Midbrain (tissue), 1 donor: ENCODE data around the gene CCND1.
A peak's percentile ranks its signal among the peaks of the same experiment; 100 is the strongest.

Experiments used
- DNase-seq: peaks from one replicate; lab custom pipeline; 2025; lab: John Stamatoyannopoulos, UW

The CCND1 gene

DNA sequence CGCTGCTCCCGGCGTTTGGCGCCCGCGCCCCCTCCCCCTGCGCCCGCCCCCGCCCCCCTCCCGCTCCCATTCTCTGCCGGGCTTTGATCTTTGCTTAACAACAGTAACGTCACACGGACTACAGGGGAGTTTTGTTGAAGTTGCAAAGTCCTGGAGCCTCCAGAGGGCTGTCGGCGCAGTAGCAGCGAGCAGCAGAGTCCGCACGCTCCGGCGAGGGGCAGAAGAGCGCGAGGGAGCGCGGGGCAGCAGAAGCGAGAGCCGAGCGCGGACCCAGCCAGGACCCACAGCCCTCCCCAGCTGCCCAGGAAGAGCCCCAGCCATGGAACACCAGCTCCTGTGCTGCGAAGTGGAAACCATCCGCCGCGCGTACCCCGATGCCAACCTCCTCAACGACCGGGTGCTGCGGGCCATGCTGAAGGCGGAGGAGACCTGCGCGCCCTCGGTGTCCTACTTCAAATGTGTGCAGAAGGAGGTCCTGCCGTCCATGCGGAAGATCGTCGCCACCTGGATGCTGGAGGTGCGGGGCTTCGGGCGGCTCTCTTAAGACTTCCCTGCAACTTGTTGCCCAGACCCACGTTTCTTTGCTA, at the start of gene CCND1:
TSS of gene CCND1 (plus strand) at position 162 of the 587 bp plus-strand sequence. CDS start at position 320, 158 bp downstream.
- DNase-seq = peak; percentile 18

- no peak for DNase-seq
Measured at GRCh38 chr11:69592986-69593650, 47.8 kb upstream of the CCND1 start.

- DNase-seq = no peak
Measured at GRCh38 chr11:69593851-69594250, 47.1 kb upstream of the CCND1 start.

- no peak for DNase-seq
Measured at GRCh38 chr11:69594481-69594880, 46.5 kb upstream of the CCND1 start.

DNA sequence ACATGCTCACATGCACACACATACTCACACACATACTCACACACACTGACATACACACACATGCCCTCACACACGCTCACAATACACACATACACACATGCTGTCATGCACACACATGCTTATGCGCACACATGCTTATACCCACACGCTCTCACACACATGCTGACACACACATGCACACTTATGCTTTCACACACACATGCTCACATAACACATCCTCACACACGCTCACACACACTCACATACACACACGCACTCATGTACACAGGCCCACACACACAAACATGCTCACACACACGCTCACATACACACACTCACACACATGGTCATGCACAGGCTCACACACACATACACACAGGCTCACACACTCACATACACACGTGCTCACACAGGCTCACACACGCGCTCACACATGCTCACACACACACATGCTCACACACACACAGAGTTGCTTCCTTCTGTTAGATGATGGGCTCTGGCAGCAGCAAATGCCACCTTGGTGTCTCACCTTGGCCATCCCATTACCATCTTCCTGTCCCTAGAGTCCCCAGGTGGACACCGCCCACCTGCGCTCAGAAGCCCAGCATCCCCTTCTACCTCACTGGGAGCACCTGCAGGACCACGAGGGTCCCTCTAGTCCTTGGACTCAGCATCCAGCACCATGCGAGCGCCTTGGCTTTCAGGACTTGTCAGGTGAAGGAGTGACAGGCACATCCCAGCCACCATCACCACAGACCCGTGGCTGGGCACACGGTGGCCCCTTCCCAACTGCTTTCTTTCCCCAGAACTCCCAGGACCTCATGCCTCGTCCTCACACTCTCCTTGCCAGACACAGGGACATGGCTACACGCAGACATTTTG, 44.9 kb upstream of the CCND1 start:
- no peak for DNase-seq

GRCh38 chr11:69598147-69598546, 42.8 kb upstream of the CCND1 start:
- DNase-seq = no peak

DNA sequence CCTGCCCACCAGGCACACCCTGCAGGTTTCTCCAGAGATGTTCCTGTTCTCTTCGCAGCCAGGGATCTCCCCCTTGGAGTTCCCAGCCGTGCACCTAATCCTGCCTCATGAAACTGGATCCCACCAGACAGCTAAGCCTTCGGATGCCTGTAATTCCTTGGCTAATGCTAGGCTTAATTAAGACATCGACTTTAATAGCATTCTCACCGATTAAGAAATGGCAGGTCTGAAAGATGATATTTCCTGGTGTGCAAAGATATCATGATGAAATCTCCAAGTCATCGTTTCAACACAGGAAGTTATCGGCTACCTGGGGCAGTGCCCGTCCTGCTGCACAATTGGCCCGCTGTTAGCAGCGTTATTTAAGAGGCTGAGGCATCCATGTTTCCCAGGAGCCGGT, 41.5 kb upstream of the CCND1 start:
- DNase-seq = no peak

- DNase-seq = no peak
Measured at GRCh38 chr11:69600001-69600400, 41.0 kb upstream of the CCND1 start.

GRCh38 chr11:69601011-69601975, 39.7 kb upstream of the CCND1 start:
- no peak for DNase-seq

- DNase-seq = no peak
Measured at GRCh38 chr11:69603111-69603836, 37.7 kb upstream of the CCND1 start.

- DNase-seq = no peak
Measured at GRCh38 chr11:69604055-69604454, 36.9 kb upstream of the CCND1 start.

DNA sequence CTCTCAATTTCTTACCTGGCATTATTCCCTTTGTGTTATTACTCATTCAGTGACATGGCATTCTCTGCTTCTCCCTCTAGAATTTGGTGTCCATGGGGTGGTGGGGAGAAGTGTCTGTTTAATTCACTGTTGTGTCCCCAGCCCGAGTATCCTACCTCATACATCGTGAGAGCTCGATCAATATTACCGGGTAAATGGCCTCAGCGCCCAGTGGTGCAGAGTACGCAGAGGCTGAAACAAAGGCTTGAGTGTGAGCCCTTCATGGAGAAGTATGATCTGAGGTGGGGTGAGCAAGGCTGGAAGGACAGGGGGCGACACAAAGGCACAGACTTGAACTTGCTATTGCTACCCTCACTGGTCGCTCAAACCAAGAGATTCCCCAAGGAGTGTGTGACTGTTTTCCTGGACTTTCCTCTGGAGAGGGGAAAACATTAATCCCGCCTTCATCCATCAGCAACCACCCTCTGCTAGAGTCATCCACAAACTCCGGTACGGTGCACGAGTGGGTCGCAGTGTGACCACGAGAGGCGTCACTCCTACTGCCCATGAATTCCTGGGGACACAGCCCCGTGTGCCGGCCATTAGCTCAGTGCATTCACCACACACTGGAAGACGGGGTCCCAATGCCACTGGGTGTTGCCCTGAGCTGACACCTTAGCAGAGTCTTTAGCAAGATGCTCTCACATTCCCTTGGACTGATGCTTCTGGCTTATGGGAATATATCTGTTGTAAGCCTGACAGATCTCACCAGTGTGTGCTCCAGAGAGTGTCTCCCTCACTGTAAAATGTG, 35.0 kb upstream of the CCND1 start:
- no peak for DNase-seq

DNA sequence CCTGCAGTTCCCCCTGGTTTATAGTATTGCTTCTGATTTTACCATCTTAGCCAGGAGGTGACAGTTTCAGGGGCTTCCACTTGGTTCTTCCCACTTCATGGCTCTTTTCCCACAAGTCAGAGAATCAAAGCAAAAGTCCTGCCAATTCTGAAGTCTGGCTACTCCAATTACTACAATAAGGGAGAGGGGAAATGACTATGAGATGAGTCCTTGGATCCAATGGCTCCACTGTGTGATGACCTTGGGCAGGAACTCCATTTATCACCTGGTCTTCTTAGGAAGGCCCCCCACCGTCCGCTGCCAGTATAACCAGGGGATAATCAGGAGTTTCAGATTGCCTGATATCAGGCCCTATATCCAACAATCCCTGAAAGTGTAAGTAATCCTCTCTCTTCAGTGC, 31.6 kb upstream of the CCND1 start:
- no peak for DNase-seq

- DNase-seq = no peak
Measured at GRCh38 chr11:69611548-69612526, 29.1 kb upstream of the CCND1 start.

- no peak for DNase-seq
Measured at GRCh38 chr11:69613594-69613993, 27.4 kb upstream of the CCND1 start.

- DNase-seq = no peak
Measured at GRCh38 chr11:69614085-69614484, 26.9 kb upstream of the CCND1 start.

- DNase-seq = no peak
Measured at GRCh38 chr11:69615545-69616278, 25.2 kb upstream of the CCND1 start.

GRCh38 chr11:69617220-69617619, 23.7 kb upstream of the CCND1 start:
- DNase-seq = no peak
